AG04449 (cell line): ENCODE results near the gene PAPOLG.

Experiments
- CTCF ChIA-PET: fragments of 350-600 bp; formaldehyde crosslinking; extraction: SDS; loops from one replicate; lab custom pipeline; 2021; ENCODE audit warnings: antibody characterized with exemption; lab: Yijun Ruan, JAX
- POLR2A ChIA-PET: fragments of 400-600, 350-600 bp; formaldehyde crosslinking; extraction: SDS; loops from one replicate; lab custom pipeline; 2020; ENCODE audit warnings: antibody characterized with exemption, inconsistent platforms; lab: Yijun Ruan, JAX
- DNase-seq: peaks from one replicate; pipeline ENCODE4 v3.0.0-alpha.2; 2010; ENCODE audit warnings: low read depth, low spot score
- H3K4me3 ChIP-seq: 2 replicates; pipeline ENCODE4 v1.5.1; 2011; ENCODE audit warnings: low read depth, mild to moderate bottlenecking, control low read depth, low read length
- CTCF ChIP-seq: IDR thresholded peaks from one replicate; pipeline ENCODE4 v1.5.1; 2011; ENCODE audit warnings: mild to moderate bottlenecking, moderate library complexity, low read length, control low read depth, inconsistent platforms; ENCODE audit not compliant: insufficient read depth; ENCODE audit errors: missing control alignments

The PAPOLG gene

GRCh38 chr2:60717691-60718090 lies 38.4 kb upstream of the PAPOLG start:
- DNase-seq: no peak
- no peak for TF ChIP-seq CTCF
- CTCF ChIA-PET: interaction anchor here (0.6 to 0.9 kb wide), 2 partner anchors 8 to 10 kb away, joined by 3 read pairs; no protein-coding TSS in a partner anchor
- POLR2A ChIA-PET: no interaction called here
- H3K4me3 ChIP-seq: no peak overlapping the region

GRCh38 chr2:60719331-60719730 lies 36.7 kb upstream of the PAPOLG start:
- TF ChIP-seq CTCF: no peak
- ChIA-PET CTCF (no interaction called here), POLR2A (no interaction called here)
- DNase-seq: no peak
- no peak overlapping the region for H3K4me3 ChIP-seq

- H3K4me3 ChIP-seq: no peak overlapping the region
- ChIA-PET CTCF (interaction anchor here (0.8 kb wide), 1 partner anchor 17 kb away, joined by 3 read pairs; no protein-coding TSS in a partner anchor), POLR2A (no interaction called here)
- DNase-seq: no peak
- no peak for TF ChIP-seq CTCF
These were observed 30.6 kb upstream of the PAPOLG start for GRCh38 chr2:60725466-60725865.

- CTCF ChIA-PET: no interaction called here
- H3K4me3 ChIP-seq: no peak overlapping the region
- no peak for DNase-seq
- TF ChIP-seq CTCF: no peak
- POLR2A ChIA-PET: no interaction called here
These were observed 27.2 kb upstream of the PAPOLG start for GRCh38 chr2:60728855-60729254.

DNA sequence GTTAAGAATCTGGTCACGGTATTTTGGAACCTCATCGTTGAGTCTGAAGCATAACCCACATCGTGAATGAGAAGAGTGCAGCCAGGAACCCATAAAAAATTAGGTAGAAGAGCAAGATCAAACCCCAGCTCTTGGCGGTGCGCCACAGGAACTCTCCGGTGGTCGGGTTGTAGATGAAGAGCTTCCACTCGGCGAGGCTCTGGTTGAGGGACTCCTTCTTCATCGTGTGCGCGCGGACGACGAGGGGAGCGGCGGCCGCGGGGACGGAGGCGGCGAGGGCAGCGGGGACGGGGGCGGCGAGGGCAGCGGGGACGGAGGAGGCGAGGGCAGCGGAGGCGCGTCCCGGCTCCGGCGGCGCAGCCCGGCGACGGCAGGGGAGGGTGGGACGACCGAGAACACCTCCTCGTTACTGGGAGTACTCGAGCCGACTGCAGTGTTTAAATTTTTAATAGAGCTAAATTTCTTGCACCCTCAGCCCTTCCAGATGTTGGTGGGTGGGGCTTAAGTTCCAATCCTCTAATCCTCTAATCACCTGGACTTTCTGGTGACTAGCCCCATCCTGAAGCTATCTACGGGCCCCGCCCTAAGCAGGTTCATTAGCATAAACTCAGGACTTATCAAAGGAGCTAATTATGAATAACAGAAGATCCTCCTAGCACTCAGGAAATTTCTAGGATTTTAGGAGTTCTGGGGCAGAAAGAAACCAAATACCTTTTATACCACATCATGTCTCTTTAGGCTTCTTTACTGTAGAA lies 20.4 kb upstream of the PAPOLG start:
- DNase-seq: no peak
- ChIA-PET CTCF (interaction anchor here (0.9 to 1.1 kb wide), 2 partner anchors 28 to 64 kb away, joined by 3 read pairs; no protein-coding TSS in a partner anchor), POLR2A (no interaction called here)
- no peak for TF ChIP-seq CTCF
- peak overlapping the region; percentile 36 for H3K4me3 ChIP-seq

GRCh38 chr2:60738679-60739078 lies 17.4 kb upstream of the PAPOLG start:
- POLR2A ChIA-PET: no interaction called here
- CTCF ChIA-PET: interaction anchor here (1.0 to 2.2 kb wide), 2 partner anchors 10 to 31 kb away, joined by 3 to 6 read pairs; no protein-coding TSS in a partner anchor

More at GRCh38 chr2:60738679-60739078, 17.4 kb upstream of the PAPOLG start:
- no peak for DNase-seq
- H3K4me3 ChIP-seq: no peak overlapping the region
- no peak for TF ChIP-seq CTCF
